ENCODE measurements around the gene PHF10.
A peak's percentile ranks its signal among the peaks of the same experiment; 100 is the strongest.
"Not testable (repeated sequence)": the region's sequence is repeated elsewhere in the genome, so short reads cannot be mapped to it uniquely, and the experiment has no call there.

Gene PHF10

GRCh38 chr6:169724494-169725124, at the start of gene PHF10:
PHF10 (minus strand) TSS chr6:169724500; CDS start chr6:169723931, 569 bp downstream.
- no peak for DNase-seq

- no peak for DNase-seq
Observed at GRCh38 chr6:169766921-169767736, 42.8 kb upstream of the PHF10 start.

- no peak for DNase-seq
Observed at GRCh38 chr6:169766232-169766631, 41.9 kb upstream of the PHF10 start.

GRCh38 chr6:169765789-169766188, 41.5 kb upstream of the PHF10 start:
- not testable (repeated sequence) for DNase-seq

- no peak for DNase-seq
Observed at GRCh38 chr6:169763881-169764280, 39.6 kb upstream of the PHF10 start.

GRCh38 chr6:169763308-169763707, 39.0 kb upstream of the PHF10 start:
- DNase-seq, result no peak

GRCh38 chr6:169755162-169755561, 30.9 kb upstream of the PHF10 start:
- DNase-seq, result no peak

GRCh38 chr6:169752074-169752623, 27.8 kb upstream of the PHF10 start:
- no peak for DNase-seq

GRCh38 chr6:169751242-169752073, 27.2 kb upstream of the PHF10 start, which contains the start of the genes DYNLT2 and ERMARD:
DYNLT2 (minus strand) TSS chr6:169751572; CDS start chr6:169751458, 114 bp downstream.
ERMARD (plus strand) TSS chr6:169751622; CDS start chr6:169751658, 36 bp downstream.
- peak; percentile 79 for DNase-seq

GRCh38 chr6:169746556-169746955, 22.3 kb upstream of the PHF10 start:
- no peak for DNase-seq

GRCh38 chr6:169745405-169745804, 21.1 kb upstream of the PHF10 start:
- DNase-seq, result no peak

- no peak for DNase-seq
Observed at GRCh38 chr6:169741344-169741743, 17.0 kb upstream of the PHF10 start.

GRCh38 chr6:169738976-169739529, 14.8 kb upstream of the PHF10 start:
- no peak for DNase-seq

GRCh38 chr6:169738204-169738975, 14.1 kb upstream of the PHF10 start:
- no peak for DNase-seq

GRCh38 chr6:169729961-169730360, 5.7 kb upstream of the PHF10 start:
- DNase-seq, result no peak

GRCh38 chr6:169726963-169727362, 2.7 kb upstream of the PHF10 start:
- DNase-seq, result no peak

GRCh38 chr6:169726049-169726400, 1.7 kb upstream of the PHF10 start:
- no peak for DNase-seq

GRCh38 chr6:169725125-169726048, 1.1 kb upstream of the PHF10 start:
- DNase-seq, result no peak

- no peak for DNase-seq
Observed at GRCh38 chr6:169723991-169724493, 258 bp downstream of the PHF10 start.

GRCh38 chr6:169723200-169723909, 945 bp downstream of the PHF10 start:
- DNase-seq, result no peak

All from NCI-H1048 (cell line).